Stromal cell of bone marrow (primary cell): ENCODE measurements around the gene ECD.

Source experiments
- DNase-seq: peaks from one replicate; pipeline ENCODE4 v3.0.0-alpha.2; 2012; ENCODE audit warnings: low read depth

ECD gene

GRCh38 chr10:73096449-73097304 lies 71.1 kb downstream of the ECD start, which contains the start of gene P4HA1:
TSS of gene P4HA1 (minus strand) at chr10:73096866. CDS start at chr10:73074883, 21,983 bp downstream.
- peak; percentile 96 for DNase-seq

- peak; percentile 56 for DNase-seq
Observed at GRCh38 chr10:73096041-73096448, 71.8 kb downstream of the ECD start.

GRCh38 chr10:73095481-73096021 lies 72.3 kb downstream of the ECD start:
- peak; percentile 65 for DNase-seq

- no peak for DNase-seq
Observed at GRCh38 chr10:73094986-73095480, 72.8 kb downstream of the ECD start.

- no peak for DNase-seq
Observed at GRCh38 chr10:73093922-73094850, 73.6 kb downstream of the ECD start.

GRCh38 chr10:73092830-73093229 lies 75.0 kb downstream of the ECD start:
- DNase-seq, result no peak

- DNase-seq, result no peak
Observed at GRCh38 chr10:73088304-73088703, 79.5 kb downstream of the ECD start.

GRCh38 chr10:73086816-73087215 lies 81.0 kb downstream of the ECD start:
- no peak for DNase-seq

GRCh38 chr10:73084209-73084608 lies 83.6 kb downstream of the ECD start:
- DNase-seq, result no peak
